NCI-H345 (cell line): ENCODE measurements around the gene CRTAC1.

Experiments used
- DNase-seq: peaks from one replicate; lab custom pipeline; 2025; lab: John Stamatoyannopoulos, UW

CRTAC1 gene

DNA sequence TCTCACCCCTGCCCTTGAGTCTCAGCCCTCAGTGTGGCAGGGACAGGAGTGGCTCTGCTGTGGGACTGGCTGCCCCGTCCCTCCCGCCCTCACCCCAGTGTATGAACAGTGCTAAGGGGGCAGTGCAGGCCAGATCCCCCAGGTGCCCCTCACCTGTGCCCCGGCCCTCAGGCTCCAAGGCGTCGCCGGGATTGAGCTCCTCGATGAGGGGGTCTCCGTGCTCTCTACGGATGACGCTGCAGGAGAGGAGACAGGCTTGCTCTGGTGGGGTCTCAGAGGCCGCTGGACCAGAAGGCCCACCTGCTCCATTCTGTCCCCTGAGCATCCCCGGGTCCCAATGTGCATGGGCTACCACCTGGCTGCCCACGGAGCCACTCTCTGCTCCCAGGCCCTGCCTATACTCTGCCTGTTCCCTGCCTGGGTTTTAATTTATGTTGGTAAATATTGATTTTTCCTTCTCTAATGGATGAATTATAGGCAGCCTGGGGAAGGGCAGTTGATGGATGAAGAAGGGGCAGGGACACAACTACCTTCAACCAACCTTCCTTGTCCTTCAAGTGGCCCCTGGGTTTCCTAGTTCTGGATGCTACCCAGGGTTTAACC lies 133.6 kb downstream of the CRTAC1 start:
- DNase-seq: peak; percentile 2

GRCh38 chr10:97895915-97896314 lies 134.5 kb downstream of the CRTAC1 start:
- no peak for DNase-seq

- DNase-seq: no peak
Measured at GRCh38 chr10:97895084-97895483, 135.3 kb downstream of the CRTAC1 start.

DNA sequence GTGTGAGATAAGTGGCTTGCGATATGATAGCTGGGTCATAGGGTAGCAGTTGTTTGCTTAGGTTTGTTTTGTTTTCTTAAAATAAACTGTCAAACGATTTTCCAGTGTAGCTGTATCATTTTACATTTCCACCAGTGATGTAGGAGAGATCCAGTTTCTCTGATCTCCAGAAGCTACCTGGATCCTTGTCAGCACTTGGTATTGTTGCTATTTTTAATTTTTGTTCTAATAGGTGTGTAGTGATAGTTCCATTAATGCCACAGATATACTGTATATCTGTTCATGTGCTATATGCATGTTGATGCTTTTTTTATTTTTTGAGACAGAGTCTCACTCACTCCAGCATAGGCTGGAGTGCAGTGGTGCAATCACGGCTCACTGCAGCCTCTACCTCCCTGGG lies 136.3 kb downstream of the CRTAC1 start:
- no peak for DNase-seq

DNA sequence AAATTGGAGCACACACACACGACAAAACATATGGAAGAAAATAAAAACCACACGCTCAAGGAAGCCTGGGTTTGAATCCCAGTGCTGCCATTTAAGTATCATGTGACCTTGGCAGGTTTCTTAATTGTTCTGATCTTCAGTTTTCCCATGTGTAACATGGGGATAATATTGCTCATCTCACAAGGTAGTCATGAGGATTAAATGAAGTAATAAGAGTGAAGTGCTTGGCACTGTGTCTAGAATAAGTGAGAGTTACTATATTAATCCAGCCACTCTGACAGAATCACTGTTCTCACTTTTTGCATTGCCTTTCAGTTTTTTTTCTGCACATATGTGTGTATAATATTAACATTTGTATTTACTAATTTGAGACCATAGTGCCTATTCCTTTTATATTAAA lies 137.5 kb downstream of the CRTAC1 start:
- no peak for DNase-seq

DNA sequence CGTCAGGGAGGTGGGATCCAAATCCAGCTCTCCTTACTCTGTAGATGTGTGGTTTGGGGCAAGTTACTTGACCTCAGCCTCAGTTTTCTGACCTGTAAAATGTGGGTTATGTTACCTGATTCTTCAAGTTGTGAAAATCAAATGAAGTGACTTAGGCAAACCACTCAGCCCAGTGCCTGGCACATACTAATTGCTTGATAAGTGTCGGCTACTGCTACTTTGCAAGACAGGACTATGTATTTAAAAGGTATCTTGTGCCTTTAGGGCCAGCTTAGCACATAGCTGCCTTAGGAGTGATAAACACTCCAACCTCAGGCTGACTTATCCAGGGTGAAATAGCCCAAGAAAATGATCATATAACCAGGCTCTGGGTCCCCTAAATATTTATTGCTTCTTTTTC lies 137.9 kb downstream of the CRTAC1 start:
- no peak for DNase-seq

- DNase-seq: peak; percentile 18
Measured at GRCh38 chr10:97891497-97892167, 138.8 kb downstream of the CRTAC1 start.

DNA sequence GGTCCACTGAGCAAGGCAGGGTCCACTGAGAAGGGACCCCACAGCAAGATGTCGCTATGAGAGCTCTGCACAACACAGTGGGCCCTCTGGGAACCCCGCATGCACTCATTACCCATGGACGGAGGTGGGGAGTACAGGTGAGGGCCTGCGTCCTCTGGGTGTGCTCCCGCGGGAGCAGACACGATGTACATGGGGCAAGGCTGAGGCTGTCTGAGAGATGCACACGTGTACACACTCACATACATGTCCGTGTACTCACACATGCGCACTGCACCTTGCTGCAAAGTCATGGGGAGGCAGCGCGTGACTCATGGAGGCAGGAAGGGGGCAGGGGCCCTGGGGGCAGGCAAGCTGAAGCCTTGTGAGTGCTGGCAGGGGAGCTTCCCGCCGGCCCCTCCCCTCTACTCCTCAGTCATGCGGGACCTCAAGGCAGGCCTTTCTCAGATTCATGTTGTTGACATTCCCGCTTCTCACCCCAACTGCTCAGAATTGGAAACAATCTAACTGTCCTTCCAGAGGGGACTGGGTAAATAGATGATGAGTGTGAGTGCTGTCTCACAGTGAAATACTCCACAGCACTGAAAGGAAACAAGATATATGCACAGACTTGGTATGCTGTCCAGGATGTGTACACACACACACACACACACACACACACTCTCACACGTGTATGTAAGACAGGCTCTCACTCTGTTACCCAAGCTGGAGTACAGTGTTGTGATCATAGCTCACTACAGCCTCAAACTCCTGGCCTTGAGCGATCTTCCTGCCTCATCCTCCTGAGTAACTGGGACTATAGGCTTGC lies 140.8 kb downstream of the CRTAC1 start:
- peak; percentile 88 for DNase-seq

DNA sequence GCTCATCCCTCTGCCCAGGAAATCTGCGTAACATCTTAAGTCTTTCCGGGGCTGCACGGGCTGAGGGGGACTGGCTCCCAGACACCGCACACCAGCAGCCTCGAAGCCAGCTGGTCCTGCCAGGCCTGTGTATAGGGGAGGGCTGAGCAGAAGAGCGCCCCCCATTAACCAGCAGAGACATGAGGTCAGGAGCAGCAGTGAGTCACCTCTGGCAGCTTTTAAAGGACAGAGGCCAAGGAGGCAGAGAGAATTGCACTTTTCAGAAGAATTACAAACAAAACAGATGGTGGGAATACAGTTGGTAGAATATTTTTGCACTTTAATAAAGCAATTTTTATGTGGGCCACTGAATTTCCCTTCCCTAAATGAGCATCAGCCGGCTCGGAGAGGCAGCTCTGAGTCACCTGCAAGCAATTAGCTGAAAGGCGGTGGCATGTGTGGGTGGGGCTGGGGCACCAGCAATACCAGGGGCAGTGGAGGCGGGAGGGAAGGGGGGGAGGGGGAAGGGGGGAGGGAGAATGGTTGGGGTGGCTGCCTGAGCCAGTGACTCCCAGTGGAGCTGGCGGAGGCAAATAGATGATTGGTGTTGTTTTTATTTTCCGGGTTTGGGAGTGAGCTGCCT lies 141.7 kb downstream of the CRTAC1 start:
- DNase-seq: peak; percentile 69

- no peak for DNase-seq
Measured at GRCh38 chr10:97888134-97888533, 142.3 kb downstream of the CRTAC1 start.

DNA sequence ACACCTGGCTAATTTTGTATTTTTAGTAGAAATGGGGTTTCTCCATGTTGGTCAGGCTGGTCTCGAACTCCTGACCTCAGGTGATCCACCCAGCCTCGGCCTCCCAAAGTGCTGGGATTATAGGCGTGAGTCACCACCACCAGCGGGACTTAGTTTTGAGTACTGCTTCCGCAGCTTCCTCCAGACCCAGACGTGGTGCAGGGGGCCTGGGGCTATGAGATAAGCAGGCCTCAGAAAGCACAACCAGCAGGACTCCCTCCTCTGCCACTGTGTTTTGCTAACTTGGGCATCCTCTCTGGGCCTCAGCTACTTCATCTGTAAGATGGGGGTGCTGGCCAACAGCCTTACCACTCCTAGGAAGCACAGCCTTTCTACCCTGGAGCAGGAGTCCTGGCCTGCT lies 143.0 kb downstream of the CRTAC1 start:
- no peak for DNase-seq

GRCh38 chr10:97886286-97886685 lies 144.1 kb downstream of the CRTAC1 start:
- DNase-seq: peak; percentile 39

GRCh38 chr10:97883092-97883485 lies 147.3 kb downstream of the CRTAC1 start:
- no peak for DNase-seq

DNA sequence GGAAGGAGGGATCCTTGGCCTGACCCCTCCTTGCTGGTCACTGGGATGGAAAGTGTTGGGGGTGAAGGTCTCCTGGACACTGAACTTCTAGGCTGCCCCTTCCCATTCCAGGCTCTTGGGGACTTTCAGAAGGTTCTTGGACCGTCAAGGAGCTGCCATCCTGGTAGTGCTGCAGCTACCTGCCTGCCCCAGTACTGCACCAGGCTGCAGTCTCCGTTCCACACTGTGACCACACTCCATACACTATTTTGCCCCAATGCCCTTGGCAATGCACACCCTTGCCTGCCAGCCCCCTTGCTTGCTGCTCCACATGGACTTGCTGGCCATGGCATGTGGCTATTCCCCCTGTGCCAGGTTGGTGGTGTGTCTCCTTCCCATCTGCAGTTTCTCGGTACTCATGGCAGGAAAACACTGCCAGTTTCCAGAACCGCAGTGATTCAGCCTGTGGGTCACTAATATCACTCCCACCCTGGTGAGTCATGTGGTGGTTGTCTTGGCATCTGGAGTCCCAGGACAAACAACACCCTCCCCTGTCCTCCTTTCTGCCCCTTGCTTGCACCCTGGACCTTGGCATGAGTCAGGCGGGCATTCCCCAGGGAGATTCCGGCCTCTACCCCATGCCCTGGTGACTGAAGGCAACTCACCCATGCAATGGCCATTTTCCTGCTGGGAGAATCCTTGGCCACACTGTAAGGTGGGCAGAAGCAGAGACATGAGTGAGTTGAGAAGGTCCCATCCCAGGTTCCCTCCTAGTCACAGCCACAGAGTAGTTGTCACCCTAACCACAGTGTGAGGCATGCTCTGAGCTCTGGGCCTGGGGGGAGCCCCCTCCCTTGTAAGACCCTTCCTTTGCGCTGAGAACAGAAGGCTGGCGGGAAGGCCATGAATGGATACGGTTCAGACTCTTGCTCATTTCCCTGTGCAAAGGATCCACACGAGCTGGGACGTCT lies 148.0 kb downstream of the CRTAC1 start:
- DNase-seq: no peak

DNA sequence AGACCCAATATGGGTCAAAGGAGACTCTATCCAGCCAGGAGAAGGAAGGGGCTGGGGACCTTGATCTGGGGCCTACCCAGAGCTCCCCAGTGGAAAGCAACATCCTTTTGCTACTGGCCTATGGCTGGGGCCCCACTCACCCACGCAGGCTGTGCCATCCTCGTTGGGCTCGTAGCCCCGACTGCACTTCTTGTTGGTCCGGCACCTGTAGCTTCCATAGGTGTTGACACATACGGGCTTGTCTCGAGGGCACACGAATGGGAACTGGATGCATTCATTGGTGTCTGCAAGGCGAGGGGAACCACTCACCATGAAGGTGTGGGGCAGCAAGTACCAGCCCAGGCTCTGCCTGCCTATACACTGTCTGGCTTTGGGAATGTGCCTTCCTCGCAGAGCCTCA lies 150.3 kb downstream of the CRTAC1 start:
- no peak for DNase-seq

- DNase-seq: no peak
Measured at GRCh38 chr10:97879241-97879640, 151.2 kb downstream of the CRTAC1 start.

GRCh38 chr10:97876402-97876801 lies 154.0 kb downstream of the CRTAC1 start:
- no peak for DNase-seq

DNA sequence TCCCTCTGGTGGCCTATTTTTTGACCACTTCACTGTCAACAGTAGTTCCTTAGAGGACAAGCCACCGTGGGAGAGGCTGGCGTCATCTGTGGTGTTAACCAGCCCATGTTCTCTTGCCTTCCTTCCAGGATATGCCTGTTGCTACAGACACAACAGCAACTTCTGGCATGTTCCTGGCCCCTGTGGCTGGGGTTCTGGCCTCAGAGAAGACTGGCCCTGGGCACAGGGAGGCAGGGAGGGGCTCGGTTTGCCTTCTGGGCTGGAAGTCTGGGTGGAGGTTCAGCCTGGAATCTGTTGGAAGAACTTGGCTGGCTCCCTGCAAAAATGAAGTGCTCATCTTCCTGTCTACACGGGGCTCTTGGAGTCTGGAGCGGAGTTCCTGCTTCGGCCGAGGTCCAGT lies 155.0 kb downstream of the CRTAC1 start:
- no peak for DNase-seq

DNA sequence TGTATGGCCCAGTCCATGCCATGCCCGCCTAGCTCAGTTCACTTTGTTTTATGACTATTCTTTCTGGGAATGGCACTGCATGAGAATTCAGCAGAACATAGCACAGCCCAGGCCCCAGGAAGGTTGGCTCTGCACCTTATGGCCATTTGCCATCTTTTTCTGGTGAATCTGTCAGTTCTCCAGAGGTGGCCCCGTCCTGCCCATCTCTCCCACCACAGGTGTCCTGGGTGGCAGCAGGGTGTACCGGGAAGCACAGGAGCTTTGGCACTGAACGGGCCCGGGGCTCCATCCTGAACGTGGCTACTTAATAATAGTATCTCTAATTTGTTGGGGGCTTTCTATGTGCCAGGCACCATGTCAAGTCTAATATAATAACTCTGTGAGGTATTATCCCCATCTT lies 156.1 kb downstream of the CRTAC1 start:
- DNase-seq: no peak

DNA sequence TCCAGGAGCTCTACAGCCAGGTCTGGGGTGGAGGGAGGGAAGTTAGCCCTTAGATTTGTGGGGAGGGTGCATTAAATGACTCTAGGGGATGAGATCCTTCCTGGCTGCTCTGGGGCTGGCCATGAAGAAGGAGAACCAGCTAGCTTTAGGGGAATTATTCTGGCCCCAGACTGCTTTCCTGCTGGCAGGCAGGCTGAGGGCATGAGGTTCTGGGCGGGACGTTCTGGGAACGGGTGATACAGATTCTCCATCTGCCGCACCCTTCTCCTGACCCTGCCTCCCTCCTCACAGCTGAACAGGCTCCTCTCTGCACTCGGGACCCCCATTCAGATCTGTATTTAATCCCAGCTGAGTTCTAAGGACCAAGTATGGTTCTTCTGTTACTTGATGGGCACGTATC lies 156.9 kb downstream of the CRTAC1 start:
- DNase-seq: no peak

GRCh38 chr10:97870990-97871389 lies 159.4 kb downstream of the CRTAC1 start:
- no peak for DNase-seq
